ENCODE data around the gene ARHGAP5. TPM values are rescaled to one million over a fixed set of nuclear protein-coding genes. Genes with fewer than 3 reads are reported as not detected.

ARHGAP5 gene
- total and polyA plus RNA-seq, 8 donors: 10.3 to 229 (median 100) TPM

- WGBS, 5 donors: 33 to 69% (median 45%) methylated on average over 1 of the region's 1 CpG
- intact Hi-C loops (cut with DNase I; ENCODE audit: low total_unique reads): no loop called here
- Histone ChIP-seq H3K9me3 (no peaks in the 10 kb centered on the region), H3K4me3 (no peak overlapping the region), H3K27ac (no peak overlapping the region), H3K36me3 (peaks cover 0 to 5% (median 5%) of the 10 kb centered on the region in 4 donors), H3K27me3 (no peaks in the 10 kb centered on the region), H3K4me1 (peaks cover 0 to 47% (median 27%) of the 10 kb centered on the region in 4 donors)
- TF ChIP-seq POLR2AphosphoS5 (IDR thresholded peaks at IDR 0.05) (no peak), CTCF (IDR thresholded peaks at IDR 0.05) (no peak)
- no peak for DNase-seq
These were observed 27.2 kb downstream of the ARHGAP5 start for GRCh38 chr14:32104308-32104707.

GRCh38 chr14:32104803-32105202 is 27.7 kb downstream of the ARHGAP5 start:
- H3K36me3 ChIP-seq: peaks cover 0 to 5% (median 5%) of the 10 kb centered on the region in 4 donors
- intact Hi-C loops (cut with DNase I; ENCODE audit: low total_unique reads): no loop called here
- no peaks in the 10 kb centered on the region for H3K27me3 ChIP-seq
- H3K4me1 ChIP-seq: peaks cover 0 to 47% (median 27%) of the 10 kb centered on the region in 4 donors
- H3K4me3 ChIP-seq: no peak overlapping the region
- no peaks in the 10 kb centered on the region for H3K9me3 ChIP-seq
- DNase-seq: no peak
- H3K27ac ChIP-seq: no peak overlapping the region
- TF ChIP-seq POLR2AphosphoS5 (IDR thresholded peaks at IDR 0.05) (no peak), EP300 (IDR thresholded peaks at IDR 0.05) (no peak), POLR2A (IDR thresholded peaks at IDR 0.05) (no peak), CTCF (IDR thresholded peaks at IDR 0.05) (no peak)

- intact Hi-C loops (cut with DNase I; ENCODE audit: low total_unique reads): no loop called here
- Histone ChIP-seq H3K36me3 (no peaks in the 10 kb centered on the region), H3K9me3 (no peaks in the 10 kb centered on the region), H3K27ac (no peak overlapping the region), H3K27me3 (no peaks in the 10 kb centered on the region), H3K4me1 (peaks cover 0 to 27% (median 5%) of the 10 kb centered on the region in 4 donors), H3K4me3 (no peak overlapping the region)
- no peak for DNase-seq
- TF ChIP-seq CTCF (IDR thresholded peaks at IDR 0.05) (no peak), EP300 (IDR thresholded peaks at IDR 0.05) (no peak), POLR2A (IDR thresholded peaks at IDR 0.05) (no peak), POLR2AphosphoS5 (IDR thresholded peaks at IDR 0.05) (no peak)
- 80 to 89% (median 87%) methylated on average over 7 of the region's 7 CpGs for WGBS, 5 donors
These were observed 32.8 kb downstream of the ARHGAP5 start for GRCh38 chr14:32109676-32110547.

GRCh38 chr14:32110548-32110896 is 33.4 kb downstream of the ARHGAP5 start:
- no peaks in the 10 kb centered on the region for H3K36me3 ChIP-seq
- TF ChIP-seq EP300 (IDR thresholded peaks at IDR 0.05): no peak
- TF ChIP-seq CTCF (IDR thresholded peaks at IDR 0.05): no peak
- TF ChIP-seq POLR2AphosphoS5 (IDR thresholded peaks at IDR 0.05): no peak
- TF ChIP-seq POLR2A (IDR thresholded peaks at IDR 0.05): no peak
- no peak overlapping the region for H3K4me3 ChIP-seq
- DNase-seq: no peak
- no peaks in the 10 kb centered on the region for H3K27me3 ChIP-seq
- no peaks in the 10 kb centered on the region for H3K9me3 ChIP-seq
- intact Hi-C loops (cut with DNase I; ENCODE audit: low total_unique reads): no loop called here
- no peak overlapping the region for H3K27ac ChIP-seq
- peaks cover 0 to 21% (median 5%) of the 10 kb centered on the region in 4 donors for H3K4me1 ChIP-seq
- 93 to 99% (median 95%) methylated on average over 2 of the region's 2 CpGs for WGBS, 5 donors
